ENCODE measurements around the gene ID3.
"Not testable (repeated sequence)": the region's sequence is repeated elsewhere in the genome, so short reads cannot be mapped to it uniquely, and the experiment has no call there.

Gene ID3

DNA sequence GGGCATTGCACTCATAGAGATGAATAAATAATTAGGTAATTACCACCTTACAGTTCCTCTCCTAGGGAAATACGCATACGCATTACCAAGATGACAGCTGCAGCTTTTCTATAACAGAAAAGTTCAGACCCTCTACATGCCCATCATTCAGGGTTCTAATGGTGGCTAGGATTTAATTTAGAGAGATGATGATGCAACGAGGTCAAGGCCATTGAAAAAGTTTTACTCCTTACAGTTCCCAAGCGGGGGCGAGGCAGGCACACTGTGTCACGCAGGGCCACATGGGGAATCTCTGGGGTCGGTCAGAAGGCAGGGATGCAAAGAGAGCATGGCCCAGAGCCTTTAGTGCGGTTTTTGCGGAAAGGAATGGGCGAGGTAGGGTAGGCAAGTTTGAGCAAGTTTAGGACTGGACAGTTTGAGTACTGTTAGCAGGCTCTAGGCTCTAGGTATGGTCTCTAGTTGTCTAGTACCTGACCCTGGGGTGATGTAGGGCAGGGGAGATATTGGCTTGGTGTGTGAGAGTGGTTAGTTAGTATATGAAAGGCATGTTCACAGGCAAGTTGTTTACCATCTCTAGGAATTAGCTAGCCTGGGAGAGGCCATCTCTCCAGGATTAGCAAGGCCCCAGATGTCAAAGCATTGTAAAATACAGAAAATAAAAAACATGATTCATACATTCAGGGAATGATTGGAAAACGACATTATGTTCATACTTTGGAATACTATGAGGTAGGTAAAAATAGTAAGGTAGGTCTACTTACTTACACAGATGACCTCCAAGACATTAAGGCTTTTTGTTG is 29.6 kb upstream of the ID3 start:
- no peak for DNase-seq

DNA sequence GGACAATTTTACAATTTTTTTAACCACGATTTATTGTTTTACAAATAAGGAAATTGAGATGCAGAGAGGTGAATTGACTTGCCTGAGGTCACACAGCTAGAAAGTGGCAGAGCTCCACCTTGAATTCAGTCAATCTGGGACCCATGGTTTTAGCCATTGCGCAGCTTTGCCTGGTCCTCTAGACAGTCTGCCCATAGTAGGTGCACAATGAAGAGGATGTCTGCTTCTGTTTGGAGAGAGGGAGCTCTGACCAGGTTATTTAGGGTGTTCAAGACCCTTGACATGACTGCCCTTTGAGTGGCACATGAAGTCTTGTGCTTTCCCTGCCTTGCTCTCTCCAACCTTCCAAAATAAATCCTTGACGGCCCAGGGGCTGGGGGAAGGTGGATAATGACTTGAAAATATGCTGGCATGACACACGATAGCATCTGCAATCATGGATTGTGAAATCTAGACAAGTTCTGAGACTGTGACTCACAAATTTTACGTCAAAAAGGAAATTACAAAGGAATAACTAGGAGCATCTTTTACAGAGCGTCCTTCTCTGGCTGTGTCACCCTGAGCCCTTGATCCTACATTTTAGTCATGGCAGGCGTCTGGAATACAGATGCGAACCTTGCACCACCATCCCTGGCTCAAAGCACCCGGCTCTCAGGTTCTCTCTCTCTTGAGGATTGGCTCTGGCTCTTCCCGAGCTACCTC is 26.2 kb upstream of the ID3 start:
- no peak for DNase-seq

DNA sequence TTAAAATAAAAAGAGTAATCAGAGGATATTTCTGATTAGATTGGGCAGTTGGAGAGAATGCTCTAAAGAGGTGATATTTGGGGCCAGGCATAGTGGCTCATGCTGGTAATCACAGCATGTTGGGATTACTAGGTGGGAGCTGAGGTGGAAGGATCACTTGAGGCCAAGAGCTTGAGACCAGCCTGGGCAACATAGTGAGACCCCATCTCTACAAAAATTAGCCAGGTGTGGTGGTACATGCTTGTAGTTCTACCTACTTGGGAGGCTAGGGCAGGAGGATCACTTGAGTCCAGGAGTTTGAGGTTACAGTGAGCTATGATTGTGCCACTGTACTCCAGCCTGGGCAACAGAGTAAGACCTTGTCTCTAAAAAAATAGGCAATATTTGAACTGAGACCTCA is 24.4 kb upstream of the ID3 start:
- DNase-seq: not testable (repeated sequence)

DNA sequence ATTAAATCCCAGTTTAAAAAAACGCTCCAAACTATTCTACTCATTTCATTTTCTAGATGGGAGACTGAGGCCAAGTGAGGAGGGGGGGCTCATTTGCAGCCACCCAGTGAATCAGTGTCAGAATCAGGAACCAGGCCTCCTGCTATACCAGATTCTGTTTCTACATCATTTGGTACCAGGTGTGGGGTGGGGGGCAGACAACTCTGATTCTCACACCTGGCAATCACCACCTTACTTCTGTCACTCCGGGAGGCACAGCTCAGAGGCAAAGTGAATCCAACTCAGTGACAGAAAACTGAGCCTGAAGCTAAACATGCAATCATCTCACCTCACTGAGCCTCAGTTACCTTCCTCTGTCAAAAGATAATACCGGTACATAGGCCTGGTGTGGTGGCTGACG is 23.5 kb upstream of the ID3 start:
- no peak for DNase-seq

DNA sequence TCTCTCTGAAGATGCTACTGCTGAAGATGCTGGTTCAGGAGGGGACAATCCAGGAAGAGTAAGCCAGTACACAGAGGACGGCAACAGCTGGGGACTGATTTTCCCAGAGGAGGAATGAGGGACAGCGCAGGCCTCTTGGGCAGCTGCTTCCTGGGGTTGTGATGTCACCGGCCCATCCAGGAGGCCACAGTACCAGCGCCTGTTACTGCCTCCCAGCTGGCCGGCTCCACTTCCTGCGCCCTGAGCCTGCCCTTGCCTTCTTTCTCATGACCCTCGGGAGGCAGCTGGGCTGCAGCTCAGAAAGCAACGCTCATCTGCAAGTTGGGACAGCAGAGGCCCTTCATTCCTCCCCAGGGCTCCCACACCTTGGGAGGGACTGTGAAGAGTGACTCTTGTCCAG is 21.9 kb upstream of the ID3 start:
- DNase-seq: no peak

DNA sequence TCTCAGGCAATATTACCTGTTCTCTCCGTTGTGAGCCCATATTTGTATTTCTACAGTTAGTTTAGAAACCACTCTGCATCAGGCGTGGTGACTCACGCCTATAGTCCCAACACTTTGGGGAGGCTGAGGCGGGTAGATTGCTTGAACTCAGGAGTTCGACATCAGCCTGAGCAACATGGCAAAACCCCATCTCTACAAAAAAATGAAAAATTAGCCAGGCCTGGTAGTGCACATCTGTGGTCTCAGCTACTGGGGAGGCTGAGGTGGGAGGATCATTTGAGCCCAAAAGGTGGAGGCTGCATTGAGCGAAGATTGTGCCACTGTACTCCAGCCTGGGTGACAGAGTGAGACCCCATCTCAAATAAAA is 19.7 kb upstream of the ID3 start:
- no peak for DNase-seq

DNA sequence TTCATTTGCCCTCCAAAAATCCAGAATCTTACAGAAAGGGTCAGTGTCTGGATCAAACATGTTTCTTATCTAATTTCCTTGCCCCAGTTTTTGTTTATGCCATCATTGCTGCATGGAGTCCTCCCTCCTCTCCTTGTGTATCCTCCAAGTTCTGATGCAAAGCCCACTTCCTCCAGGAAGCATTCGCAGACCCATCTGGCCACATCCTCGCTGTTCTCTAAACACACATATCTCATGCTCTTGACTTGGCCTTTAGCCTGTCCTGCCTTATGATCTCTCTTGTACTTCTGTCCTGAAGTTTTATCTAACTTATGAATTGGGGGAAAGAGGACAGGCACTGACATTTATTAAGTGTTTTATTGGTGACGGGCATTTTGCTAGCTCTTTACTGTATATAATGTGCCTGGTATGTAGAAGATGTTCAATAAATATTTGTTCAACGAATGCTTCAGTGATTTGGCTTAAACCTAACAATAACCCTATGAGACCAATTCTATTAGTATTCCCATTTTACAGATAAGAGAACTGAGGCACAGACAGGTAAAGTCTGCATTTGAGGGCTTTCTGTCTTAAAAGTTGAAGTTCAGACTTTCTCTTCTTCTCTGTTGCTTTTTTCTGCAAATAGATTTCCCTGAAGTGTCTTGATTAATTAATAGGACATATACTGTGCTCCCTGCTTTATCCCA is 19.2 kb upstream of the ID3 start:
- no peak for DNase-seq

DNA sequence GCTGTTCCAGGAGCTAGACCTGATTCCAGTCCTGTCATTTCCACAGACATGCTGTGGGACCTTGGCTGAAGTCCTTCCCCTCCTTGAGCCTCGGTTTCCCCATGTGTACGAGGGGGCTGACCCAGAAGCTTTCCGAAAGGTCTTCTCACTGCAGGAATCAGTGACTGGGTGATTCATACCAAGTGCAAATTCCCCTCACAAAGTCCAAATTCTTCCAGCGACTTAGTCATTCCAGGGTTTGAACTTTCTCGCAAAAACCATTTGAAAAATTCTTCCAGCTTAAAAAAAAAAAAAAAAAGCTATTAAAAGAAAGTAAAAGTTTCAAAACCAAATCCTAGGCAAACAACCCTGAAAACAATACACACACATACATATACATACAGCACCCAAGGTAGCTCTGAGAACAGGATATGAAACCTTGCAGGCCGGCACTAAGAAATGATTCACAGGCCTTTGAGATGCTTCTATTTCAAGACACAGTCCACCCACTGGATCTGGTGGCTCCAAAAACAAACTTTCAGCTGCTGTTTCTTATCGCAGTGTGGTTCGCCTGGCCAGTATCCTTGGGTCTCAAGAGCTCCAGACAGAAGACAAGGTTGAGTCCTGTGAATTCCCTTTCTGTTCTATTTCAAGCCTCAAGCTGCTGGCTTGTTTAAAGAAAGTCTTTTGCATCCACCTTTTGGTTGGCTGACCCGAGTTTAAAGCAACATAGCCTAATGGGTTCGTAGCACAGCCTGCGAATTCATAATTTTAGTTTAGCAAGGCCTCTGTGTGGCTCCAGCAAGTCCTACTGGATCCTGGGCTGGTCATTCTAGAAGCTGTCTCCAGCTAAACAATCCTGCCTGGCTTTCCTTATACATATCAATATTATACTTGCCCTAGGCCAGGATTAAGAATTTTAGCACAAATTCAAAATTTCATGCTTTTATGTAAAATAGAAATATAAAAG is 18.0 kb upstream of the ID3 start:
- DNase-seq: no peak

DNA sequence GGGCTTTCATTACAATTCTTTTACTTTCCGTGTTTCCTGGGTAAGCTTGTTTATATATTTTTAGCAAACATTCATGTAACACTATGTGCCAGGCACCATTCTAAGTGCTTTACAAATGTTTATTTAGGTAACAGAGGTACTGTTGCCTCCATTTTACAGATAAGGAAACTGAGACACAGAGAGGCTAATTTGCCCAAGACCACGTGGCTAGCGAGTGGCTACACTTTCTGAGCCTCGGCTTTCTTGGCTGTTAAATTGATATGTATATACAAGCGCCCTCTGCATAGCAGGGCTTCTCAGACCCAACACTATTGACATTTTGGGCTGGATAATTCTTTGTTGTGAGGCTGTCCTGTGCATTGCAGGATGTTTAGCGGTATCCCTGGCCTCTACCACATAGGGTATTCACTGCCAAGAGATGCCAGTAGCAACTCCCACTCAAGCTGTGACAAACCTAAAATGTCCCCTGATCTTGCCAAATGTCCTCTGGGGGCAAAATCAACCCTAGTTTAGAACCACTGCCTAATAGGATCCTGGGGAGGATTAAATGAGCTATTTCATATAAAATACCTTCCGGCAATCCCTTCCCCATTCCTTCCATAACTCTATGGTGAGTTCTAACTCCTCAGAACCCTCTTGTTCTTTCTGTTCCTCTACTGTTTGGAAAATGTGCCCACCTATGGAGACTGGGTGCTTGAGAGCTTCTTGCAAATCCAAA is 17.2 kb upstream of the ID3 start:
- DNase-seq: no peak

DNA sequence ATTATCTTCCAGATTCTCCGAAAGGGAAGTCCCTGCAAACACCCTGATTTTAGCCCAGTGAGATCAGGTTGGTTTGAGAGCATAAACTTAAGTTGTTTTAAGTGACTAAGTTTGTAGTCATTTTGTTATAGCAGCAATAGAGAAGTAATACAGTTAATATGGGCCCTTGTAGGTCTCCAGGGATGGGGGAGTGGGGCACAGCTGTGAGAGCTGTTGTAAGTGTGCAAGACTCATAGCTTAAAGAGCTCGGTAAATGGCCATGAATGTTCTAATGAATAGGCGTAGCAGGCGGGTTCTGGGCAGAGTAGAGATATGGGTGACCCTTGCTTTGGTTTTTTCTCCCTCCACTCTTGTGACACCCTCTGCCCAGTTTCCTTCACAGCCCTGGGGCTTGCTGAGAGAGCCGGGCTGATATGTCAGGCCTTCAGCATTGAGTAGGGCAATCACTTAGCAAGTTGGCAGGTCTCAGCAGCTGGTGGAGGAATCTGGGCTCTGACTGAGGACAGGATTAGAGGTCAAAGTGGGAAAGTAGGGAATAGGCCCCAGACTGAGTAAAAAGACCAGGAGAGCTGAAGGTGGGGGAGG is 16.0 kb upstream of the ID3 start:
- no peak for DNase-seq

DNA sequence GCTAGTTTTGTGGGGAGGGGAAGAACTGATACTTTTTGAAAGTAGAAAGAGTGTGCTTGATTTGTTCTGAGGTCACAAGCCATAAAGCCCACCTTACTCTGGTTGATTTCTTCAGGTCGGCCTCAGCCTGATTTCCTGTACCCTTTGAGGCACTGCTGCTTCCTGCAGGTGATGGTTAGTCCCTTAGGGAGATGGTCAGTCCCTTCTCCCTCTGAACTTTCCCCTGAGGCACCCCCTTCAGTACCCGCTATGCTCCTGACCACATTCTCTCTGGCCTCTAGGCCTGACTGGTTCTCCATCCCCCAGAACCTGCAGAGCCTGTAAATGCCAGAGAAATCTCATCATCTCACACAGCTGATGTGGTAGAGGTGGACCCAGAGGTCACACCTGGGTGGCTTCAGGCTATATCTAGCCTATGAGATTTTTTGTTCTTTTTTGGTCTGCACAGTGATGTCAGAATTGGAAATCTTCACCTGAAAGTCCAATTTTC is 15.0 kb upstream of the ID3 start:
- no peak for DNase-seq

DNA sequence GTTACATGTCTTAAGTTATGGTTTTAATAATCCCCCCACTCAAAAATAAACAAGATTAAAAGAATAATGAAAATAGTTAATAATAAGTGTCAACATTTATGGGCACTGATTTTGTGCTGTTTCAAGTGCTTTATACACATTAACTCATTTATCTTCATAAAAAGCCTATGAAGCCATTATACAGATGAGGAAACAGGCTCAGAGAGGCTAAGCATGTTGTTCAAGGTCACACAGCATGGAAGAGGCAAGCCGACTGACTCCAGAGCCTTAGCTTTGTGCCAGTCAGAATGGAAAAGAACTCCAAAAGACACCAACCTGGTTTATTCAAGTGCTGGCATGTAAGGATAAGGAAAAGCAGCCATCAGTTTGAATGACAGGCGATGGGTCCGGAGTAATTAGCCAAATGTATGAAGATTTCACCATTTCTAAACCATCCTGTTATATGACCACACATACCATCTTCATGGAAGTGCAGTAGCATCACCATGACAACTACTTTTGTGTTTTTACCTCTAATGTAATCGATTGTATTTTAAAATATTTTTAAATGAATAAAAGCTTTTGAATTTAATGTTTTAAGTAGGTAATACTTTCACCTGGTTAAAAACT is 14.4 kb upstream of the ID3 start:
- no peak for DNase-seq

DNA sequence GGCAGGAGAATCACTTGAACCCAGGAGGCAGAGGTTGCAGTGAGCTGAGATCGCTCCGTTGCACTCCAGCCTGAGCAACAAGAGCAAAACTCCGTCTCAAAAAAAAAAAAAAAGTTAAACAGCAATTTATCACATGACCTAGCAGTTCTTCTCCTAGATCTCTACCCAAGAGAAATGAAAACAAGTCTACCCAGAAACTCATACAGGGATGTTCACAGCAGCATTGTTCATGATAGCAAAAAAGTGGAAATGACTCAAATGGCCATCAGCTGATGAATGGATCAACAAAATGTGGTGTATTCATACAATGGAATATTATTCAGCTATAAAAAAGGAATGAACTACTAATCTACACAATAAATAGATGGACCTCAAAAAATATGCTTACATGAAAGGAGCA is 12.2 kb upstream of the ID3 start:
- no peak for DNase-seq

DNA sequence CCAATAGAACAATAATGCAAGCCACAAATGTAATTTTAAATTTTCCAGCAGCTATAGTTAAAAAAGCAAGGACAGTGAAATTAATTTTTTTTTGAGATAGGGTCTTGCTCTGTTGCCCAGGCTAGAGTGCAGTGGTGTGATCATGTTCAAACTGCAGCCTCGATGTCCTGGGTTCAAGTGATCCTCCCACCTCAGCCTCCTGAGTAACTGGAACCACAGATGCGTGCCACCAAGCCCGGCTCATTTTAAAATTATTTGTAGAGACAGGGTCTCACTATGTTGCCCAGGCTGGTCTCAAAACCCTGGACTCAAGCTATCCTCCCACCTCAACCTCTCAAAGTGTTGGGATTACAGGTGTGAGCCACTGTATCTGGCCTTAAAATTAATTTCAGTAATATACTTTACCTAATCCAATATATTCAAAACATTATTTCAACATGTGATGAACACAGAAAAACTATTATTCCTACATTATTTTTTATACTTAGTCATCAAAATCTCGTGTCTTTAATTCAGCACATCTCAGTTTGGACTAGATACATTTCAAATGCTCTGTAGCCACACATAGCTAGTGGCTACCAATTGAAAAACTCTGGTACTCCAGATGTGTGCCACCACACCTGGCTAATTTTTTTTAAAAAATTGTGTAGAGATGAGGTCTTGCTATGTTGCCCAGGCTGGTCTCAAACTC is 10.8 kb upstream of the ID3 start:
- no peak for DNase-seq

DNA sequence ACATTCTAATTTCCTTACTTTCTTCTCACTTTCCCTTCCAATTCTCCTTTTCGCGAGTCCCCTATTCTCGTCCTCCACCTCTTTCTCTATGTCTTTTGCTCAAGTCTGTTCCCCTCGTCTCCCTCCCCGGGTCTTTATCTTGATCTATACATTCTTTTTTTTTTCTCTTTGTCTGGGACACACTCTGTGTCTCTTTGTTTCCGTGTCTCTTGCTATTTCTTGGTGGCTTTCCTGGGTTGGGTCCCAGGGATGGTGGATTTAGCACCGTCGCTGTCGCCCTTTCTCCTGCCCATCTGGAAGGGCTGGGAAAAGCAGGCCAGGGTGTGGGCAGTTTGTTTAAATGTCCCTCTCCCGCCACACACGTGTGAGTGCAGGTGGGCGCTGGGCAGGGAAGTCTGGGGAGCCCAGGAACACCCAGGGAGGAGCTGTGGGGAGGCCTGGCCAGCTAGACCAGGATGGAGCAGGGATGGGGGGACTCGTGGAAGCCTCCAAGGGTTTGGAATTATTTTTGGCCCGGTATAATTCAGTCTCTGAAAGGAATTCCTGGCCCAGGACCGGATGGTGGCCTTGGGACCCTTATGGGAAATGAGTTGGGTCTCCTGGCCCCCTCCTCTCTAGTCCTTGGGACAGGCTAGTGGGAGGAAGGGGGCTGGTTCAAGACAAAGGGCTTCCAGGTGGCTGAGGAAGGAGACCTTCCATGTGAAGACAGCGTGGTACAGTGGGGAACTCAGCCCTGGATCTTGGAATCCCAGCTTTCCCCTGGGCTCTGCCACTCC is 9.5 kb upstream of the ID3 start:
- no peak for DNase-seq

DNA sequence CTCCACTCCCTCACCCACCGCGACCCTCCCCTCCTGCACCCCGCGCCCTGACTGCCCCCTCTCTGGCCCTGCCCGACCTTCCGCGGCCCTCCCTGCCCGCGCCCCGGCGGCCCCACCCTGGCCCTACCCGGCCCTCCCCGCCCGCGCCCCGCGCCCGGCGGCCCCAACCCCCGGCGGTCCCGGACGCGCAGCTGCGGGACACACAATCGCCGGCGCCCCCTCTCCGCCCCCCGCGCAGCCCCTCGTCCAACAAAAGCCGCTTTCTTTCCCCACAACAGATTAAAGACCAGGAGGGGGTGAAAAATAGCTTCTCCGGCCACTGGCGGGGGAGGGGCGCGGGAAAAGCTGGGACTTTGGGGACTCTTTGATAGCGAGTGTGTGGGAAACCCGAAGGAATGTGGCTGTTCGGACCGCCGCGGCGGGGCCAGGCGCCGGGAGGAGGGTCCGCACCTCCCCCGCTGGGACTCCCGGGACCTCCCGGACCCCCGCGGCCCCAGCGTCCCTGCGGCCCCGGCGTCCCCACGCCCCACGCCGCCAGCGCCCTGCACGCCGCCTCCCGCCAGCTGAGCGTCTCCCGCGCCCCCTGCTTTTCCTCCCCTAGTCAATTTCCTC is 8.8 kb upstream of the ID3 start:
- no peak for DNase-seq

DNA sequence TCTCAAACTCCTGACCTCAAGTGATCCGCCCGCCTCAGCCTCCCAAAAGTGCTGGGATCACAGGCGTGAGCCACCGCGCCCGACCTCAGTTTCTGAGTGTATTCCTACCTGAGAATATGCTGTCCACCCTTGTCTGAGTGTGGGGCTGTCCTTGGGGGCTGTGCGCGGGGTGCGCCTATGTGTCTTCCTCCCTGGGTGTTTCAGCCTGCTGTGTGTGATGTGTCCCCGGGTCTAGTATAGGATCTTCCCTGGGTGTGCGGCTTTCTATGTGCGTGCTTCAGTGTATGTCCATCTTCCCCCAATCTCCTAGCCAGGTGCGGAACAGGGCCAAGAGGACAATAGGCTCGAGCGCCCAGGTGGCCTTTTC is 8.3 kb upstream of the ID3 start:
- no peak for DNase-seq

DNA sequence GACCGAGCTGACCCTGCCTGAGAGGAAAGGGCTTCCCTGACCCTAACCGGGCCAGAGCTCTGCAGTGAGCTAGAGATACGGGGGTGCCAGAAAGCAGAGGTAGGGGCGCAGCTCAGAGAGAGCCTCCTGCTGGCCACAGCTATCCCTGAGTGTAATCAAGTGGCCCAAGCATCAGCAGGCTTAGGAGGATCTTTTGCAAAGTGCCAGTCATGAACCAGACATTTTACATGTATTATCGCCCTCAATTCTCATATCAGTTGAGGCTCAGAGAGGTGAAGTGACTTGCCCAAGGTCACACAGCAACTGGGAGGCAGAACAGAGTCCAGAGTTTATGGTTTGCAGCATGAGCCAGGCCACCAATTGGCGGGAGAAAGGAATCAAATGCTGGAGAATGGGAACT is 7.0 kb upstream of the ID3 start:
- no peak for DNase-seq

DNA sequence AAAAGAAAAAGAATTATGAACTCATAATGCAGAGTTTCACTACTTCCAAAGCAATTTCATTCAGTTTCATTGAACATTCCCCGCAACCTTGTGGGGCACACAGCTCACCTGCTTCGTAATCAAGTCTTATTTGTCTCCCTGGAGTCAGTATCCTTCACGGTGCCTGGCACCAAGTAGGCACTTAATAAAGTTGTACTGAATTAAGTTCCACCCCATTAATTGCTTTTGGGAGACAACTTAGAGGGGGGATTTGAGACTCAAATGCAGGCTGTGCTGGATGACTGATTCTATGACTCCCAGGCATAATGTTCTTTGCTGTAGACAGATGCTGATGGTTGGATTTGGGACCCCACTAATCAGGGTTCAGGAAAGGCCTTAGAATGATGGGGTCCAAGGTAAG is 6.5 kb upstream of the ID3 start:
- no peak for DNase-seq

Data from activated T-cell treated with anti-CD3 and anti-CD28 coated beads for 4 hours (primary cell).